GM23248 (cell line): ENCODE measurements around the gene ZNF213.

Experiments
- EZH2 ChIP-seq: fragments of 200-600 bp; sonication (generic); IDR thresholded peaks from 2 replicates; pipeline ENCODE4 v1.6.1; 2018; ENCODE audit warnings: antibody characterized with exemption, mild to moderate bottlenecking; ENCODE audit not compliant: insufficient read depth, poor library complexity, severe bottlenecking
- EZH2phosphoT487 ChIP-seq: fragments of 200-600 bp; sonication (generic); IDR thresholded peaks from 2 replicates; pipeline ENCODE4 v1.6.1; 2018; ENCODE audit warnings: antibody characterized with exemption, moderate library complexity, mild to moderate bottlenecking, low read depth; ENCODE audit not compliant: insufficient read depth

DNA sequence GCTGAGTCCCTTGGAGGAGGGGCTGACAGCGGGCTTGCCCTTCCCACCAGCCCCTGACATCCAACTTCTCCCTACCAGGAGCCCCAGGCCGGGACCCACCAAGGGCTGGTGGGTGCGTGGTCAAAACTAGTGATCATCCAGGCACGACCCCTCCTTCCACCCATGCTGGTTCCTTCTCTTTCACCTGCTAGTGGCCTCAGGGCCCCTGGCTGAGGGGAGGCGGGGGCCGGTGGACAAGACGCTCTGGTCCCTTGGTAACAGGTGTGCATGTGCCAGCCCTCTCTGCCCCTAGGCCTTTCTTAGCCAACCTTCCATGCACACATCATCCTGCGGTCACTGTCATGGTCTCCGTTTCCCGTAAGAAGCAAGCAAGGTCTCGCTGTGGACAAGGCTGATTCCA, 8.4 kb downstream of the ZNF213 start:
- TF ChIP-seq EZH2 (no peak), EZH2phosphoT487 (no peak)
